Mammary epithelial cell (primary cell): ENCODE data around the gene NEO1.
"Not testable (repeated sequence)": the region's sequence is repeated elsewhere in the genome, so short reads cannot be mapped to it uniquely, and the experiment has no call there.

ENCODE experiments used
- EZH2 ChIP-seq: IDR thresholded peaks from 2 replicates; pipeline ENCODE4 v1.6.1; 2012; ENCODE audit warnings: low read length, inconsistent platforms, borderline replicate concordance
- TF ChIP-seq, protein P1 (sequence below), 2 donors: IDR thresholded peaks in 1 of 2; conservative IDR thresholded peaks in 1 of 2; 2 replicates each; pipeline ENCODE4 v1.5.1; 2011 to 2012; ENCODE audit warnings: inconsistent platforms in 2 of 2, low read length in 2 of 2, mild to moderate bottlenecking in 2 of 2, control low read depth in 1 of 2, low read depth in 1 of 2; ENCODE audit not compliant: insufficient read depth in 1 of 2; ENCODE audit errors: extremely low read depth in 1 of 2

DNA sequence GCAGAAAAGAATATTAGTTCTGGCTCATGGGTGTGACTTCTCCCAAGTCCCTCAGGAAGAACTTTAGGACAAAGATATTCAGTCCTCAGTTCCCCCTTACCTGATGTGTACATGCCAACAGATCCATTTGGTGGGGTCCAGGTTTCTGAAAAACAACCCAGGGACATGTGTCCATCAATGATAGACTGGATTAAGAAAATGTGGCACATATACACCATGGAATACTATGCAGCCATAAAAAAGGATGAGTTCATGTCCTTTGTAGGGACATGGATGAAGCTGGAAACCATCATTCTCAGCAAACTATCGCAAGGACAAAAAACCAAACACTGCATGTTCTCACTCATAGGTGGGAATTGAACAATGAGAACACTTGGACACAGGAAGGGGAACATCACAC lies 114.4 kb downstream of the NEO1 start:
- TF ChIP-seq, protein P1, sequence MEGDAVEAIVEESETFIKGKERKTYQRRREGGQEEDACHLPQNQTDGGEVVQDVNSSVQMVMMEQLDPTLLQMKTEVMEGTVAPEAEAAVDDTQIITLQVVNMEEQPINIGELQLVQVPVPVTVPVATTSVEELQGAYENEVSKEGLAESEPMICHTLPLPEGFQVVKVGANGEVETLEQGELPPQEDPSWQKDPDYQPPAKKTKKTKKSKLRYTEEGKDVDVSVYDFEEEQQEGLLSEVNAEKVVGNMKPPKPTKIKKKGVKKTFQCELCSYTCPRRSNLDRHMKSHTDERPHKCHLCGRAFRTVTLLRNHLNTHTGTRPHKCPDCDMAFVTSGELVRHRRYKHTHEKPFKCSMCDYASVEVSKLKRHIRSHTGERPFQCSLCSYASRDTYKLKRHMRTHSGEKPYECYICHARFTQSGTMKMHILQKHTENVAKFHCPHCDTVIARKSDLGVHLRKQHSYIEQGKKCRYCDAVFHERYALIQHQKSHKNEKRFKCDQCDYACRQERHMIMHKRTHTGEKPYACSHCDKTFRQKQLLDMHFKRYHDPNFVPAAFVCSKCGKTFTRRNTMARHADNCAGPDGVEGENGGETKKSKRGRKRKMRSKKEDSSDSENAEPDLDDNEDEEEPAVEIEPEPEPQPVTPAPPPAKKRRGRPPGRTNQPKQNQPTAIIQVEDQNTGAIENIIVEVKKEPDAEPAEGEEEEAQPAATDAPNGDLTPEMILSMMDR (conservative IDR thresholded peaks at IDR 0.05 in 1 of 2, IDR thresholded peaks at IDR 0.05 in 1 of 2; ENCODE audit: extremely low read depth in 1 of 2, insufficient read depth in 1 of 2, low read depth in 1 of 2, low read length in 2 of 2): not testable (repeated sequence)
- not testable (repeated sequence) for TF ChIP-seq EZH2
